Measurements from ENCODE around the gene RGS21. TPM values are rescaled to one million over a fixed set of nuclear protein-coding genes. Genes with fewer than 3 reads are reported as not detected.
"Not testable (repeated sequence)": the region's sequence is repeated elsewhere in the genome, so short reads cannot be mapped to it uniquely, and the experiment has no call there.

Gene RGS21
- not detected for total RNA-seq

- ATAC-seq = no peak
- Mint-ChIP-seq H3K4me3 (no peak within 1 kb of the TSS), H3K27me3 (ENCODE audit: low read depth) (no peaks in the 10 kb centered on the region), H3K4me1 (ENCODE audit: low read depth) (no peaks in the 10 kb centered on the region), H3K9me3 (no peaks in the 10 kb centered on the region), H3K36me3 (ENCODE audit: insufficient read depth) (no peaks in the 10 kb centered on the region)
- DNase-seq = no peak
Measured at GRCh38 chr1:192316942-192317450, at the start of gene RGS21. Gene RGS21 (plus strand): TSS chr1:192316992. CDS start chr1:192343037, 26,045 bp downstream.

- no peaks in the 10 kb centered on the region for H3K4me1 Mint-ChIP-seq (ENCODE audit: low read depth)
- no peak overlapping the region for H3K4me3 Mint-ChIP-seq
- H3K9me3 Mint-ChIP-seq = no peaks in the 10 kb centered on the region
- no peaks in the 10 kb centered on the region for H3K27me3 Mint-ChIP-seq (ENCODE audit: low read depth)
- DNase-seq = no peak
- no peak for ATAC-seq
- H3K36me3 Mint-ChIP-seq (ENCODE audit: insufficient read depth) = no peaks in the 10 kb centered on the region
Measured at GRCh38 chr1:192268468-192269052, 48.2 kb upstream of the RGS21 start.

GRCh38 chr1:192270398-192270797, 46.4 kb upstream of the RGS21 start:
- ATAC-seq = no peak
- H3K27me3 Mint-ChIP-seq (ENCODE audit: low read depth) = no peaks in the 10 kb centered on the region
- H3K9me3 Mint-ChIP-seq = no peaks in the 10 kb centered on the region
- no peak for DNase-seq
- no peaks in the 10 kb centered on the region for H3K36me3 Mint-ChIP-seq (ENCODE audit: insufficient read depth)
- H3K4me1 Mint-ChIP-seq (ENCODE audit: low read depth) = no peaks in the 10 kb centered on the region
- no peak overlapping the region for H3K4me3 Mint-ChIP-seq

GRCh38 chr1:192272732-192273131, 44.1 kb upstream of the RGS21 start:
- Mint-ChIP-seq H3K9me3 (no peaks in the 10 kb centered on the region), H3K4me1 (ENCODE audit: low read depth) (no peaks in the 10 kb centered on the region), H3K27me3 (ENCODE audit: low read depth) (no peaks in the 10 kb centered on the region), H3K36me3 (ENCODE audit: insufficient read depth) (no peaks in the 10 kb centered on the region), H3K4me3 (no peak overlapping the region)
- no peak for DNase-seq
- no peak for ATAC-seq

GRCh38 chr1:192274588-192274987, 42.2 kb upstream of the RGS21 start:
- no peaks in the 10 kb centered on the region for H3K4me1 Mint-ChIP-seq (ENCODE audit: low read depth)
- ATAC-seq (no peak), DNase-seq (no peak)
- no peaks in the 10 kb centered on the region for H3K27me3 Mint-ChIP-seq (ENCODE audit: low read depth)
- H3K36me3 Mint-ChIP-seq (ENCODE audit: insufficient read depth) = no peaks in the 10 kb centered on the region
- no peak overlapping the region for H3K4me3 Mint-ChIP-seq
- no peaks in the 10 kb centered on the region for H3K9me3 Mint-ChIP-seq

GRCh38 chr1:192277635-192278034, 39.2 kb upstream of the RGS21 start:
- ATAC-seq = no peak
- Mint-ChIP-seq H3K27me3 (ENCODE audit: low read depth) (no peaks in the 10 kb centered on the region), H3K36me3 (ENCODE audit: insufficient read depth) (no peaks in the 10 kb centered on the region), H3K4me1 (ENCODE audit: low read depth) (no peaks in the 10 kb centered on the region), H3K9me3 (peaks cover 5% of the 10 kb centered on the region), H3K4me3 (no peak overlapping the region)
- DNase-seq = no peak

- H3K4me1 Mint-ChIP-seq (ENCODE audit: low read depth) = no peaks in the 10 kb centered on the region
- H3K4me3 Mint-ChIP-seq = no peak overlapping the region
- ATAC-seq = no peak
- H3K9me3 Mint-ChIP-seq = peaks cover 26% of the 10 kb centered on the region
- no peaks in the 10 kb centered on the region for H3K36me3 Mint-ChIP-seq (ENCODE audit: insufficient read depth)
- no peaks in the 10 kb centered on the region for H3K27me3 Mint-ChIP-seq (ENCODE audit: low read depth)
- DNase-seq = no peak
Measured at GRCh38 chr1:192284927-192285326, 31.9 kb upstream of the RGS21 start.

GRCh38 chr1:192303029-192303428, 13.8 kb upstream of the RGS21 start:
- Mint-ChIP-seq H3K4me1 (ENCODE audit: low read depth) (no peaks in the 10 kb centered on the region), H3K4me3 (no peak overlapping the region), H3K36me3 (ENCODE audit: insufficient read depth) (no peaks in the 10 kb centered on the region), H3K9me3 (peaks cover 8% of the 10 kb centered on the region), H3K27me3 (ENCODE audit: low read depth) (no peaks in the 10 kb centered on the region)
- DNase-seq (no peak), ATAC-seq (no peak)

- not testable (repeated sequence) for H3K27me3 Mint-ChIP-seq (ENCODE audit: low read depth); ATAC-seq; H3K36me3 Mint-ChIP-seq (ENCODE audit: insufficient read depth); H3K4me3 Mint-ChIP-seq; H3K9me3 Mint-ChIP-seq; H3K4me1 Mint-ChIP-seq (ENCODE audit: low read depth); DNase-seq
Measured at GRCh38 chr1:192308314-192308713, 8.5 kb upstream of the RGS21 start.

- H3K9me3 Mint-ChIP-seq = peaks cover 9% of the 10 kb centered on the region
- no peak for DNase-seq
- H3K4me3 Mint-ChIP-seq = no peak overlapping the region
- no peak for ATAC-seq
- no peaks in the 10 kb centered on the region for H3K27me3 Mint-ChIP-seq (ENCODE audit: low read depth)
- no peaks in the 10 kb centered on the region for H3K4me1 Mint-ChIP-seq (ENCODE audit: low read depth)
- H3K36me3 Mint-ChIP-seq (ENCODE audit: insufficient read depth) = no peaks in the 10 kb centered on the region
Measured at GRCh38 chr1:192311281-192311680, 5.5 kb upstream of the RGS21 start.

GRCh38 chr1:192327997-192328396, 11.2 kb downstream of the RGS21 start:
- H3K4me3 Mint-ChIP-seq = no peak overlapping the region
- no peak for ATAC-seq
- no peaks in the 10 kb centered on the region for H3K4me1 Mint-ChIP-seq (ENCODE audit: low read depth)
- peaks cover 6% of the 10 kb centered on the region for H3K9me3 Mint-ChIP-seq
- H3K36me3 Mint-ChIP-seq (ENCODE audit: insufficient read depth) = no peaks in the 10 kb centered on the region
- no peak for DNase-seq
- no peaks in the 10 kb centered on the region for H3K27me3 Mint-ChIP-seq (ENCODE audit: low read depth)

- no peaks in the 10 kb centered on the region for H3K4me1 Mint-ChIP-seq (ENCODE audit: low read depth)
- no peak for DNase-seq
- no peak overlapping the region for H3K4me3 Mint-ChIP-seq
- peaks cover 4% of the 10 kb centered on the region for H3K9me3 Mint-ChIP-seq
- H3K27me3 Mint-ChIP-seq (ENCODE audit: low read depth) = no peaks in the 10 kb centered on the region
- no peak for ATAC-seq
- H3K36me3 Mint-ChIP-seq (ENCODE audit: insufficient read depth) = no peaks in the 10 kb centered on the region
Measured at GRCh38 chr1:192342842-192343241, 26.1 kb downstream of the RGS21 start.

GRCh38 chr1:192343344-192343743, 26.6 kb downstream of the RGS21 start:
- peaks cover 4% of the 10 kb centered on the region for H3K9me3 Mint-ChIP-seq
- DNase-seq = no peak
- no peak overlapping the region for H3K4me3 Mint-ChIP-seq
- no peaks in the 10 kb centered on the region for H3K27me3 Mint-ChIP-seq (ENCODE audit: low read depth)
- ATAC-seq = no peak
- H3K36me3 Mint-ChIP-seq (ENCODE audit: insufficient read depth) = no peaks in the 10 kb centered on the region
- H3K4me1 Mint-ChIP-seq (ENCODE audit: low read depth) = no peaks in the 10 kb centered on the region

GRCh38 chr1:192349314-192349713, 32.5 kb downstream of the RGS21 start:
- ATAC-seq (no peak), DNase-seq (no peak)
- no peaks in the 10 kb centered on the region for H3K36me3 Mint-ChIP-seq (ENCODE audit: insufficient read depth)
- no peaks in the 10 kb centered on the region for H3K9me3 Mint-ChIP-seq
- H3K4me3 Mint-ChIP-seq = no peak overlapping the region
- no peaks in the 10 kb centered on the region for H3K27me3 Mint-ChIP-seq (ENCODE audit: low read depth)
- no peaks in the 10 kb centered on the region for H3K4me1 Mint-ChIP-seq (ENCODE audit: low read depth)

GRCh38 chr1:192350356-192350755, 33.6 kb downstream of the RGS21 start:
- Mint-ChIP-seq H3K9me3 (no peaks in the 10 kb centered on the region), H3K4me1 (ENCODE audit: low read depth) (no peaks in the 10 kb centered on the region), H3K4me3 (no peak overlapping the region), H3K27me3 (ENCODE audit: low read depth) (no peaks in the 10 kb centered on the region), H3K36me3 (ENCODE audit: insufficient read depth) (no peaks in the 10 kb centered on the region)
- DNase-seq (no peak), ATAC-seq (no peak)

- H3K9me3 Mint-ChIP-seq = no peaks in the 10 kb centered on the region
- ATAC-seq (no peak), DNase-seq (no peak)
- H3K27me3 Mint-ChIP-seq (ENCODE audit: low read depth) = no peaks in the 10 kb centered on the region
- H3K4me3 Mint-ChIP-seq = no peak overlapping the region
- no peaks in the 10 kb centered on the region for H3K36me3 Mint-ChIP-seq (ENCODE audit: insufficient read depth)
- H3K4me1 Mint-ChIP-seq (ENCODE audit: low read depth) = no peaks in the 10 kb centered on the region
Measured at GRCh38 chr1:192351550-192351949, 34.8 kb downstream of the RGS21 start.
